ENCODE data around the gene GUF1. TPM values are rescaled to one million over a fixed set of nuclear protein-coding genes. Genes with fewer than 3 reads are reported as not detected.

The GUF1 gene
- total RNA-seq, 1 experiment from 2014 or later: 30.5 TPM

GRCh38 chr4:44671636-44672035 is 6.6 kb upstream of the GUF1 start:
- DNase-seq (ENCODE audit: low read depth, low spot score): no peak
- H3K4me3 ChIP-seq (replicated peaks in 1 of 2; ENCODE audit: low read depth in 1 of 2, low read length in 2 of 2): no peak overlapping the region
- ChIA-PET RAD21 (ENCODE audit: low non-redundant PET in 1 of 2, low total read pairs in 2 of 2, uncharacterized antibody in 2 of 2, unreplicated experiment in 2 of 2) (no interaction called here), POLR2A (no interaction called here), CTCF (no interaction called here)
- intact Hi-C loops (cut with micrococcal nuclease): no loop called here
- no TSS peak for BruUV-seq (replicated peaks)
- TF ChIP-seq SIN3A (IDR thresholded peaks at IDR 0.05; ENCODE audit: low read depth) (no peak), YY1 (IDR thresholded peaks at IDR 0.05; ENCODE audit: extremely low read depth, insufficient replicate concordance, low read depth, low read length) (no peak), CTCF (IDR thresholded peaks at IDR 0.05 in 2 of 3, conservative IDR thresholded peaks at IDR 0.05 in 1 of 3; ENCODE audit: borderline replicate concordance in 1 of 3, insufficient read depth in 1 of 3, low read depth in 2 of 3, low read length in 2 of 3) (no peak), TCF7L2 (IDR thresholded peaks at IDR 0.05; ENCODE audit: borderline replicate concordance, extremely low read depth, insufficient read depth, insufficient read length) (no peak), ZFX (IDR thresholded peaks at IDR 0.05) (no peak), EZH2phosphoT487 (IDR thresholded peaks at IDR 0.05; ENCODE audit: borderline replicate concordance) (no peak), CBX3 (IDR thresholded peaks at IDR 0.05; ENCODE audit: low read depth) (no peak), EGR1 (IDR thresholded peaks at IDR 0.05; ENCODE audit: low read depth) (no peak), POLR2A (IDR thresholded peaks at IDR 0.05; ENCODE audit: borderline replicate concordance, extremely low read depth, insufficient read depth, insufficient read length) (no peak), REST (IDR thresholded peaks at IDR 0.05; ENCODE audit: low read depth) (no peak), JUND (IDR thresholded peaks at IDR 0.05) (no peak), RAD21 (IDR thresholded peaks at IDR 0.05; ENCODE audit: low read depth) (no peak), MAX (IDR thresholded peaks at IDR 0.05) (no peak), FOSL1 (IDR thresholded peaks at IDR 0.05; ENCODE audit: low read depth) (no peak), SP1 (IDR thresholded peaks at IDR 0.05; ENCODE audit: low read depth) (no peak)
- no peak overlapping the region for H3K27ac ChIP-seq (ENCODE audit: low read depth, low read length)
- no peaks in the 10 kb centered on the region for H3K79me2 ChIP-seq (ENCODE audit: insufficient read depth, low read length)
- no peak overlapping the region for H3K4me2 ChIP-seq (ENCODE audit: low read length)
- H3K9ac ChIP-seq (ENCODE audit: low read length): no peak overlapping the region
- no peak overlapping the region for H2AFZ ChIP-seq (ENCODE audit: low read depth, low read length, poor library complexity, severe bottlenecking)
- H3K4me1 ChIP-seq (ENCODE audit: control insufficient read depth in 1 of 2, insufficient read depth in 2 of 2, low read length in 2 of 2): no peaks in the 10 kb centered on the region
- H4K20me1 ChIP-seq (ENCODE audit: insufficient read depth): no peaks in the 10 kb centered on the region
- no peaks in the 10 kb centered on the region; the same call in 1 of the 2 replicates for H3K27me3 ChIP-seq (ENCODE audit: insufficient read depth, low read length)
- no peaks in the 10 kb centered on the region for H3K9me3 ChIP-seq (ENCODE audit: control insufficient read depth in 1 of 2, insufficient read depth in 1 of 2, low read depth in 1 of 2, low read length in 2 of 2)
- H3K9me2 ChIP-seq (ENCODE audit: insufficient read depth): no peaks in the 10 kb centered on the region
- no peak for ATAC-seq
- no peaks in the 10 kb centered on the region for H3K36me3 ChIP-seq (ENCODE audit: control insufficient read depth in 1 of 2, insufficient read depth in 2 of 2, low read length in 2 of 2)

Data from HCT116 (cell line).